Panc1 (cell line): Measurements from ENCODE around the gene ATP2A2. TPM values are rescaled to one million over a fixed set of nuclear protein-coding genes. Genes with fewer than 3 reads are reported as not detected.

Experiments
- ATAC-seq: fragments of 200-7000 bp; cut with Tn5 transposase; 2 replicates; pipeline ENCODE4 v1.9.1; 2020; ENCODE audit warnings: mild to moderate bottlenecking, moderate library complexity
- BruUV-seq: library from RNA; stranded (reverse); fragments of 400-500 nt; replicated peaks from 2 replicates; lab custom pipeline; 2021; lab: Mats Ljungman, UMichigan
- CTCF ChIA-PET: fragments of 300-600 bp; sonication (Branson Sonifier 250); formaldehyde crosslinking; loops from one replicate; lab custom pipeline; 2022; ENCODE audit warnings: antibody characterized with exemption; lab: Charles Lee
- POLR2A ChIA-PET: fragments of 300-600 bp; sonication (Branson Sonifier 250); formaldehyde crosslinking; loops from one replicate; lab custom pipeline; 2022; ENCODE audit warnings: antibody characterized with exemption; lab: Charles Lee
- DNase-seq: peaks from one replicate; pipeline ENCODE4 v3.0.0-alpha.2; 2010; ENCODE audit warnings: low read depth, low spot score
- H3K27ac ChIP-seq: 2 replicates; pipeline ENCODE4 v1.5.1; 2011; ENCODE audit warnings: mild to moderate bottlenecking, low read length, inconsistent platforms
- H3K27me3 ChIP-seq: fragments of 200-500 bp; sonication (Bioruptor generic); 2 replicates; pipeline ENCODE4 v1.6.0; 2014; ENCODE audit warnings: low read length, inconsistent platforms; ENCODE audit not compliant: control insufficient read depth, insufficient read depth
- H3K36me3 ChIP-seq: fragments of 200-500 bp; sonication (Bioruptor generic); 2 replicates; pipeline ENCODE4 v1.5.1; 2014; ENCODE audit warnings: inconsistent platforms, mild to moderate bottlenecking, low read length, moderate library complexity; ENCODE audit not compliant: control insufficient read depth, insufficient read depth
- H3K4me1 ChIP-seq: 2 replicates; pipeline ENCODE4 v1.5.1; 2011; ENCODE audit warnings: inconsistent platforms, mild to moderate bottlenecking, low read length, moderate library complexity; ENCODE audit not compliant: control insufficient read depth, insufficient read depth
- H3K4me3 ChIP-seq, 2 experiments: 2 replicates each; pipeline ENCODE4 v1.5.1; 2011 to 2012; ENCODE audit warnings: low read depth in 2 of 2, low read length in 2 of 2, mild to moderate bottlenecking in 2 of 2, inconsistent platforms in 1 of 2, moderate library complexity in 1 of 2
- H3K9me3 ChIP-seq: fragments of 200-500 bp; sonication (Bioruptor generic); 2 replicates; pipeline ENCODE4 v1.5.1; 2014; ENCODE audit warnings: low read depth, mild to moderate bottlenecking, inconsistent platforms, low read length, moderate library complexity; ENCODE audit not compliant: control insufficient read depth, insufficient read depth
- POLR2AphosphoS5 ChIP-seq: IDR thresholded peaks from 2 replicates; pipeline ENCODE4 v1.6.1; 2012; ENCODE audit warnings: mild to moderate bottlenecking, low read depth, low read length, moderate library complexity
- SIN3A ChIP-seq: IDR thresholded peaks from 2 replicates; pipeline ENCODE4 v1.6.1; 2012; ENCODE audit warnings: low read depth, mild to moderate bottlenecking, low read length, moderate library complexity, borderline replicate concordance; ENCODE audit not compliant: insufficient read depth
- TCF7L2 ChIP-seq: IDR thresholded peaks from 2 replicates; pipeline ENCODE4 v1.6.1; 2011; ENCODE audit warnings: mild to moderate bottlenecking, low read depth, low read length, inconsistent platforms
- in situ Hi-C: cut with HindIII; loops from 2 replicates; pipeline ENCODE4 v1.10.0; 2016; ENCODE audit warnings: low sequenced_read_pairs, low pct_unique_long_range_greater_than_20kb
- intact Hi-C: fragments of 100-400 bp; cut with micrococcal nuclease; formaldehyde crosslinking; loops from one replicate; pipeline ENCODE4 v1.10.0; 2022; ENCODE audit not compliant: unreplicated experiment
- total RNA-seq: library from RNA; stranded (reverse); gene quantifications from one replicate; pipeline ENCODE4 v1.2.1, GENCODE V29; 2021; ENCODE audit not compliant: unreplicated experiment
- TF ChIP-seq, protein P1 (sequence below), 2 experiments: IDR thresholded peaks; 2 replicates each; pipeline ENCODE4 v1.6.1; 2011 to 2012; ENCODE audit warnings: low read depth in 2 of 2, control low read depth in 1 of 2, low read length in 1 of 2, mild to moderate bottlenecking in 1 of 2, moderate library complexity in 1 of 2; ENCODE audit not compliant: insufficient read depth in 1 of 2
- TF ChIP-seq, protein P2 (sequence below): fragments of 450-650 bp; IDR thresholded peaks from 2 replicates; pipeline ENCODE4 v1.5.1; 2017; ENCODE audit warnings: mild to moderate bottlenecking

ATP2A2 gene
- total RNA-seq, 1 experiment from 2014 or later, result 286 TPM

GRCh38 chr12:110317911-110318310, 36.9 kb downstream of the ATP2A2 start:
- peaks cover 11% of the 10 kb centered on the region; the same call in 1 of the 2 replicates for H3K36me3 ChIP-seq
- intact Hi-C loops (no loop called here), in situ Hi-C loops (no loop called here)
- no peak overlapping the region for H3K27ac ChIP-seq
- no peak overlapping the region for H3K4me3 ChIP-seq
- POLR2A ChIA-PET, result no interaction called here
- BruUV-seq, result no TSS peak
- H3K27me3 ChIP-seq, result no peaks in the 10 kb centered on the region
- no peak for TF ChIP-seq POLR2AphosphoS5
- H3K4me1 ChIP-seq, result no peaks in the 10 kb centered on the region
- CTCF ChIA-PET, result no interaction called here
- DNase-seq (no peak), ATAC-seq (no peak)
- no peaks in the 10 kb centered on the region for H3K9me3 ChIP-seq

- TF ChIP-seq SIN3A (no peak), TCF7L2 (no peak), POLR2AphosphoS5 (no peak)
- TF ChIP-seq, protein P1, sequence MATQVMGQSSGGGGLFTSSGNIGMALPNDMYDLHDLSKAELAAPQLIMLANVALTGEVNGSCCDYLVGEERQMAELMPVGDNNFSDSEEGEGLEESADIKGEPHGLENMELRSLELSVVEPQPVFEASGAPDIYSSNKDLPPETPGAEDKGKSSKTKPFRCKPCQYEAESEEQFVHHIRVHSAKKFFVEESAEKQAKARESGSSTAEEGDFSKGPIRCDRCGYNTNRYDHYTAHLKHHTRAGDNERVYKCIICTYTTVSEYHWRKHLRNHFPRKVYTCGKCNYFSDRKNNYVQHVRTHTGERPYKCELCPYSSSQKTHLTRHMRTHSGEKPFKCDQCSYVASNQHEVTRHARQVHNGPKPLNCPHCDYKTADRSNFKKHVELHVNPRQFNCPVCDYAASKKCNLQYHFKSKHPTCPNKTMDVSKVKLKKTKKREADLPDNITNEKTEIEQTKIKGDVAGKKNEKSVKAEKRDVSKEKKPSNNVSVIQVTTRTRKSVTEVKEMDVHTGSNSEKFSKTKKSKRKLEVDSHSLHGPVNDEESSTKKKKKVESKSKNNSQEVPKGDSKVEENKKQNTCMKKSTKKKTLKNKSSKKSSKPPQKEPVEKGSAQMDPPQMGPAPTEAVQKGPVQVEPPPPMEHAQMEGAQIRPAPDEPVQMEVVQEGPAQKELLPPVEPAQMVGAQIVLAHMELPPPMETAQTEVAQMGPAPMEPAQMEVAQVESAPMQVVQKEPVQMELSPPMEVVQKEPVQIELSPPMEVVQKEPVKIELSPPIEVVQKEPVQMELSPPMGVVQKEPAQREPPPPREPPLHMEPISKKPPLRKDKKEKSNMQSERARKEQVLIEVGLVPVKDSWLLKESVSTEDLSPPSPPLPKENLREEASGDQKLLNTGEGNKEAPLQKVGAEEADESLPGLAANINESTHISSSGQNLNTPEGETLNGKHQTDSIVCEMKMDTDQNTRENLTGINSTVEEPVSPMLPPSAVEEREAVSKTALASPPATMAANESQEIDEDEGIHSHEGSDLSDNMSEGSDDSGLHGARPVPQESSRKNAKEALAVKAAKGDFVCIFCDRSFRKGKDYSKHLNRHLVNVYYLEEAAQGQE (IDR thresholded peaks at IDR 0.05; ENCODE audit: insufficient read depth in 1 of 2, low read depth in 2 of 2, low read length in 1 of 2), result no peak
- TF ChIP-seq, protein P2, sequence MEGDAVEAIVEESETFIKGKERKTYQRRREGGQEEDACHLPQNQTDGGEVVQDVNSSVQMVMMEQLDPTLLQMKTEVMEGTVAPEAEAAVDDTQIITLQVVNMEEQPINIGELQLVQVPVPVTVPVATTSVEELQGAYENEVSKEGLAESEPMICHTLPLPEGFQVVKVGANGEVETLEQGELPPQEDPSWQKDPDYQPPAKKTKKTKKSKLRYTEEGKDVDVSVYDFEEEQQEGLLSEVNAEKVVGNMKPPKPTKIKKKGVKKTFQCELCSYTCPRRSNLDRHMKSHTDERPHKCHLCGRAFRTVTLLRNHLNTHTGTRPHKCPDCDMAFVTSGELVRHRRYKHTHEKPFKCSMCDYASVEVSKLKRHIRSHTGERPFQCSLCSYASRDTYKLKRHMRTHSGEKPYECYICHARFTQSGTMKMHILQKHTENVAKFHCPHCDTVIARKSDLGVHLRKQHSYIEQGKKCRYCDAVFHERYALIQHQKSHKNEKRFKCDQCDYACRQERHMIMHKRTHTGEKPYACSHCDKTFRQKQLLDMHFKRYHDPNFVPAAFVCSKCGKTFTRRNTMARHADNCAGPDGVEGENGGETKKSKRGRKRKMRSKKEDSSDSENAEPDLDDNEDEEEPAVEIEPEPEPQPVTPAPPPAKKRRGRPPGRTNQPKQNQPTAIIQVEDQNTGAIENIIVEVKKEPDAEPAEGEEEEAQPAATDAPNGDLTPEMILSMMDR, result no peak
- CTCF ChIA-PET, result no interaction called here
- ATAC-seq (no peak), DNase-seq (no peak)
- no peak overlapping the region for H3K27ac ChIP-seq
- no peaks in the 10 kb centered on the region for H3K9me3 ChIP-seq
- H3K27me3 ChIP-seq, result no peaks in the 10 kb centered on the region
- no peak overlapping the region for H3K4me3 ChIP-seq
- POLR2A ChIA-PET, result no interaction called here
- no peaks in the 10 kb centered on the region for H3K4me1 ChIP-seq
- intact Hi-C loops, result no loop called here
- in situ Hi-C loops, result no loop called here
- no TSS peak for BruUV-seq
- H3K36me3 ChIP-seq, result peaks cover 12% of the 10 kb centered on the region
These were observed 39.5 kb downstream of the ATP2A2 start for GRCh38 chr12:110320550-110320949.

DNA sequence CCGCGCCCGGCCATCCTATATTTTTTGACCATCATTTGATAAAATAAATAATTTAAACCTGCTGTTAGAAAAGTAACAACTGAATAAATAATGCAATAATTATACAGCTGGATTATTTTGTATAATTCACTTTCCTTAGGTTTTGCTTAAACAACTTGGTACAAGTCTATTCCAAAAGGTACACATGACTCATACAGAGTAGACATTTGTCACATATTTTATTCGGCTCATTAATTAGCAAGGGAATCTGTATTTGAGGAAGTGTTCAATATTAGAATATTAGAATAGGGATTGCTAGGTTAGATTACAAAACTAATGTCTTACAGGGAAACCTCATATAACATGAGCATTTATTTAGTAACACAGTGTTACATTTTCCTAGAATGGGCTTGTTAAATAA, 48.7 kb downstream of the ATP2A2 start:
- ATAC-seq (no peak), DNase-seq (no peak)
- ChIA-PET CTCF (interaction anchor here (1.0 kb wide), 1 partner anchor 101 kb away, joined by 4 read pairs; no protein-coding TSS in a partner anchor), POLR2A (no interaction called here)
- no peak overlapping the region for H3K27ac ChIP-seq
- H3K27me3 ChIP-seq, result no peaks in the 10 kb centered on the region
- intact Hi-C loops, result no loop called here
- H3K4me1 ChIP-seq, result no peaks in the 10 kb centered on the region
- TF ChIP-seq, protein P2, result no peak
- TF ChIP-seq, protein P1 (IDR thresholded peaks at IDR 0.05; ENCODE audit: insufficient read depth in 1 of 2, low read depth in 2 of 2, low read length in 1 of 2), result no peak
- TF ChIP-seq TCF7L2 (no peak), SIN3A (no peak), POLR2AphosphoS5 (no peak)
- H3K36me3 ChIP-seq, result peaks cover 52% of the 10 kb centered on the region
- H3K9me3 ChIP-seq, result no peaks in the 10 kb centered on the region
- in situ Hi-C loops, result no loop called here
- no TSS peak for BruUV-seq
- H3K4me3 ChIP-seq, result no peak overlapping the region
